ENCODE results near the gene CRACR2B.

CRACR2B gene

DNA sequence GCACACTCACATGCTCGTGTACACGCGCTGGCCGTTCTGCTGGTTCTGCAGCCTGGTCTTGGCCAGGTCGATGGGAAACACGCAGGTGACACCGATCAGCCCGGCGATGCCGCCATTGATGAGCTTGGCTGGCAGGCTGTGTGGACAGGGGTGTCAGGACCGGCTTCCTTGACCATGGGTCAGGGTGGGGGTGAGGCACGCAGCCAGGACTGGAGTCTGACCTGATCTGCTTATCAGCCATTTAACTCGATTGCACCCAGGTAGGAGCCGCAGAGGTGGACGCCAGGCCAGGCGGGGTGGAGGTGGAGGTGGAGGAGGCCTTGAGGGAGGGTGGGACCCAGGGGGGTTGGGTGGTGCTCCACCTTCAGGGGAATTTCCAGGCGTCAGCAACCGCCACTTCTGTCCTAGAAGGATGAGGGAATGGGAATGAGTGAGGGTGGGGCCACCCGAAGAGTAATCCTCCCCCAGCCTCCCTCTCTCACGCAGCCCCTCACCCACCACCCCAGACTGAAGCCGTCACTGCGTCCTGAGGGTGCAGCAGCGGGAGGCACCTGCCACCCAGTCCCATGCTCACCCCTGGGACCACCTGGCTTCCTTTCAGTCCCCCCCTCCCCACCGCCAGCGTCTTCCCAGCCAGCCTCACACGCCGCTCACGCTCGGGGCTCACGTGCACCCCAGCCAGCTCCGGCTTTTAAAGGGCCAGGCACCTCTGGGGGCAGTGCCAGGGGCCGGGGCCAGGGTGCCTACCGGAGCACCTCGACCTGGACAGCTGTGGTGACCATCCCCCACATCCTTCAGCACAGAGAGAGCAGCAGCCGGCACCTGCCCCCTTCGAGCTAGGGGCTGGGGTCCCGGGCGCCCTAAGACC lies 32.7 kb upstream of the CRACR2B start:
- DNase-seq = no peak

DNA sequence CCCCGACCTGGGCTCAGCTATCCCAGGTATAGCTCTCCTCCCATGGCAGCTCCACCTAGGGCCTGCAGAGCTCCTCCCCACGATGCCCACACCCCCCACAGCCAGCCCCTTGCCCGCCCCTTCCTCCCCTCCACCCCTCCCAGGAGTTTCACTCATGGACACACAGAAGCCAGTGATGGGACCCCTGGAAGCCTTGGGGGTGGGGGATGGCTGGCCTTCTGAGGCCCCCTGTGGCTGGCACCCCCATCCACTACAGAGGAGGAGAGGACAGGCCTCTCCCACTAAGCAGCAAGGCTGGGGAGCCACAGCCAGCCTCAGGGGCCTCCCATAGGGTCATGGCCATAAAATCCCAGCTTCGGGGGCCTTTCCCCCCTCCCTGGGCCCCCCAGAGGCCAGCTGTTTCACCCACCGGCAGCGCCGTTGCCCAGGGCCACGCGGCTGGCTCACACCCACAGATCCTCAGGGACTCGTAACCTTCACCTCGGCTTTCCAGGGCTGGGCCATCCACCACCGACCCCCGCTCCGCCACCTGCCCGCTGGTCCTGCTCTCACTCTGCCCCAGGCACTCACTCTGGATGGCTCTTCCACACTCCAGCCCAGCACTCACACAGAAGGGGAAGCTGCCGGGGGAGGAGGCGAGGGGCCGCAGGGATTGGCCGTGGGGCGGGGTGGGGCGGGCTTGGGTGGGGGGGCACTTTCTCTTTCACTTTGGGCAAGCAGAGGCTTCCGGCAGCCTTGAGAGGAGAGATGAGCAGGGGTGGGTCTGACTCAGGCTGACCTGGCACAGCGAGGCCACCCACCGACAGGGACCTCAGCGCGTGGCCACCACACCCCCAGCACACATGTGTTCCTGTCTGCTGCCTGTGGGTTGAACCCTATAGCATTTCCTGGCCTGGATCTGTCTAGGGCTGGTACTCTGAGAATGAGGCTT lies 31.8 kb upstream of the CRACR2B start:
- no peak for DNase-seq

DNA sequence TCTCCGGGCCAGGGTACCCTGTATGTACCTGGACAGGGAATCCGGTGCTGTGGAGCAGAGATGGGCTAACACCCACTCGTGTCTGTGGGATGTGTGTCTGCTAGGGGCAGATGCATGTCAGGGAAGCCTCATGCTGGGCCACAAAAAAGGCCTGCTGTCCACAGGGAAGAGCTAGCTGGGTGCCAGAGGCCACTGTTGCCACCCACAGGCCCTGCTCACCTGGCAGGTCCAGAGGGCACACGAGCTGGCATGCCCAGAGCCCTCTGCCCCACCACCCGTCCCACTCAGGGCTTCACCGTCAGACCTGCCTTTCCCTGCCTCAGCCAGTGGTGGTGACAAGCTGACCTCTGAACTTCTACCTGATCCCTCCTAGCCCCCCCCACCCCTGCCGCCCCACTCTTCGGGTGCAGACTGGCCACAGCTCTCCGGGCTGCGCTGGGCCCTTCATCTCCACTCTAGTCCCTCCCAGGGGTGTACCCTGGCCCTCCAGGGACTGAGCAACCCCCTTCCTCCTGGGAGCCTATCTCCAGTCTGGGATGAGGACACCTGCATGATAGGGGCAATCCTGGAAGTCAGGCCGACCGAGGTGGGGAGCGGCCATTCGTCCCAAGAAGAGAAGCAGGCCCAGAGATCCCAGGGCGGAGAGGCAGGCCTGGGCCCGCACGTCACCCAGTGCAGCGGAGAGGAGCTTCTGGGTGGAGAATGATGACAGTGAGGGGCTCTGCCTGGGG lies 31.0 kb upstream of the CRACR2B start:
- no peak for DNase-seq

GRCh38 chr11:797296-798092 lies 30.2 kb upstream of the CRACR2B start:
- DNase-seq = peak; percentile 69

DNA sequence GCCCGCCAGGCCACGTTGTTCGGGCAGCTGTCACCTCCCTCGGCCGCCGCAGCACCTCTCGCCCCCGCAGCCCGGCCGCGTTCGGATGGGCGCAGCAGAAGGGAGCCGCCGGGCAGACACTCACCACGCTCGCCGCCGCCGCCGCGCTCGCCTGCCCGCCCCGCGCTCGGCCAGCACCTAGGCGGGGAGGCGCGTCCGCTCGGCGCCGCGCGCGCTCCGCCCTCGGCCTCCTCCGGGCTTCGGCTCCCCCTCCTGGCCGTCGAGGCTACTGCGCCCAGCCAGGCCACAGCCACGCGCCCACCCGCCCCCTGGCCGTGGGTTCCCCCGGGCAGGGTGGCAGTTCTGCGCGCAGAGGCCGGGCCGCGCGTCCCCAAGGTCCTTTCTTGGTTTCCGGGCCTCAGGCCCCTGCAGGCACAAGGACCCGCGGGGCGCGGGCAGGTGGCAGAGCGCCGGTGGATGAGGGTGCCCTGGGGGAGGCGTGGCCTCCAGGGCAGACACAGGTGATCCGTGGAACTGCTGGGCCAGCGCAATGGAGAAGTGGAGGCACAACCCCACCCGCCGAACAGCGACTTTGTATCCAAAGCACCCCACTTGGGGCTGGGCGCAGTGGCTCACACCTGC lies 29.5 kb upstream of the CRACR2B start, which contains the start of gene SLC25A22:
Gene SLC25A22, minus strand, starts transcription at position 189 of the 621 bp plus-strand sequence. CDS start 3,275 bp downstream, outside the sequence.
- peak; percentile 51 for DNase-seq

DNA sequence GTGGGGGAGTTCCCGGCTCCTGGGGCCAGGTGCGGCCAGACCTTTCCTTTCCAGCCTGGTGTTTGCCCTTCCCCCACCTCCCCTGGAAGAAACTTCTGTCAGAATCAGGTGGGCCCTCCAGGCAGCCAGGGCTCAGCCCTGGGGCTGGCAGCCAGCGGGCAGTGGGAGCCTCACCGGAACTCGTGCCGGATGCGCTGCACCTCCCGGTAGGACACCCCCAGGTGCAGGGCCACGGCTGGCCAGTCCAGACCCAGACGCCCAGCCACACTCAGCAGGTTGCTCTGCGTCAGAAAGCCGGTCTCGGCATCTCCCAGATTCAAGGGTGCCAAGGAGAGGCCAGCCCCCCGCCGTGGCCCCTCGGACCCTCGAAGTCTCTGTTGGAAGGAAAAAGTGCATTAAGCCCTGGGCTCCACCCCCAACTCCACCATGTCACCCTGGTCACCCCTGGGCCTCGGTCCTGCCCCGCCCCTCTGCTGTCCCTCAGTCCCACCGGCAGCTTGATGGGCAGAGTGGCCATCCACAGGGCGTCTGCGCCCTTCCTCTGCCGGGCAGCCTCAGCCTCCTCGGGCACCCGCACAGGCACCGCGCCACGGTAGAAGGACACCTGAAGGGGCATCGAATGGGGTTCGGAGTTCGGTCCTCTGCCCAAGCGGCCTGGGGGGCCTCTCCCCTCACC lies 27.9 kb upstream of the CRACR2B start:
- DNase-seq = no peak

GRCh38 chr11:800473-800872 lies 27.2 kb upstream of the CRACR2B start:
- no peak for DNase-seq

- DNase-seq = no peak
Measured at GRCh38 chr11:801097-801780, 26.5 kb upstream of the CRACR2B start.

GRCh38 chr11:802018-802617 lies 25.6 kb upstream of the CRACR2B start:
- DNase-seq = no peak

GRCh38 chr11:802693-803466 lies 24.8 kb upstream of the CRACR2B start:
- DNase-seq = no peak

DNA sequence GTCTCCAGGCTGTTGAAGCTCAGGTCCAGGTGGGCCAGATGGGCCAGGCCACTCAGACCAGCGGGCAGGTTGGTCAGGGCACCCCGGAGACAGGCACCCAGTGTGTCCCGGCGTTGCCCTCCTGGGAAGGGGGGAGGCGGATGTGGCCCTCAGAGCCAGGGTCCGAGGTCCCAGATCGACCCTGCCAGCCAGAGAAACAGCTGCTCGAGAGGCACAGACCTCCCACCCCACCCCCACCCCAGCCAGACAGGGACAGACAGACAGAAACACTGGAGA lies 24.3 kb upstream of the CRACR2B start:
- DNase-seq = no peak

DNA sequence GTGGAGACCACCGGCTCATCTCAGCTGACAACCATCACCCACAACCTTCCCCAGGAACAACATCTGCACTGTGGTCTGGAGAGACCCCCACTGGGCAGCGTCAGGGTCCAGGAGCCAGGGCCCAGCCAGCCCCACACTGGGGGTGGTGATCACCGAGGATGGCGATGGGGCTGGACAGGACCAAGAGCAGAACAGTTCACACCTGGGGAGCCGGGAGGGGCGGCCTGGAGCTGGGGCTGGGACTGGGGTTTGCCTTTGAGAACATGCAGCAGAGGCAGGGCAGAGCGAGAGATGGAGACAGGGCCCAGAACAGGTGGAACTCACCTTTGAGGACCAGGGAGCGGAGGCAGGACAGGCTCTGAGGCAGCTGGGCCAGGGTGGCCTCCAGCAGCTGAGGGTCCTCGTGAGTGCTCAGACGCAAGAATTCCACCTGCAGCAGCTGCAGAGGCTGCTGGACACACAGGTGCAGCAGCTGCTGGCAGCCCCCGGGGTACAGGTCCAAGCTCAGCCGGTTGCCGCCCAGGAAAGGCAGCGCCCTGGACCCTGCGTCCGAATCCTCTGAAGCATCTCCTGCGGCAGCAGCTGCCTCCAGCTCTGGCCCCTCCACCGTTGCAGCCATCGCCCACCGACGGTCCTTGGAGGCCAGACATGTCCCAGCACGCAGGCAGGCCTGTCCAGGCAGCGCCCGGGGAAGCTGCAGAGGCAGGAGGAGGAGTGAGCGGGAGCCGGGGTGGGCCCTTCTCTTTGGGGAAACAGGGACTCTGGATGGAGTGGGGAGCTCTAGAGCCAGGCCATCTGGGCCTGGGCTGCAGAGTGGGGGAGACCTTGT lies 23.7 kb upstream of the CRACR2B start:
- DNase-seq = no peak

DNA sequence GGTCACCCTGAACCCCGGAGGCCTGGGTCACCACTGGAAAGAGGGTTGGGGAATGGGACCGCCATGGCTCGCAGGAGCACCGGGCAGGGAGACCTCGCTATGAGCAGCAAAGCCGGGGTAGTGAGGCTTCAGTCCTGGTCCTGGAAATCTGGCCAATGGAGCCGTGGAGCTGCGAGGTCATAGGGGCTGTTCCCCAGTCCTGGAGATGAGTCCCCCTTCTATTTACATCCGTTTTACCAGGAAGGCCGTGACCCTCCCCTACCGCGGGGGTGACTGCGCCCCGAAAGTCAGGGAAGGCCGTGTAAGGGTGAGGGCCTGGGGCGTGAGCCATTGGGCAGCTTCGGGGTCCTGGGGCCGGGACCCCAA lies 23.1 kb upstream of the CRACR2B start:
- no peak for DNase-seq

DNA sequence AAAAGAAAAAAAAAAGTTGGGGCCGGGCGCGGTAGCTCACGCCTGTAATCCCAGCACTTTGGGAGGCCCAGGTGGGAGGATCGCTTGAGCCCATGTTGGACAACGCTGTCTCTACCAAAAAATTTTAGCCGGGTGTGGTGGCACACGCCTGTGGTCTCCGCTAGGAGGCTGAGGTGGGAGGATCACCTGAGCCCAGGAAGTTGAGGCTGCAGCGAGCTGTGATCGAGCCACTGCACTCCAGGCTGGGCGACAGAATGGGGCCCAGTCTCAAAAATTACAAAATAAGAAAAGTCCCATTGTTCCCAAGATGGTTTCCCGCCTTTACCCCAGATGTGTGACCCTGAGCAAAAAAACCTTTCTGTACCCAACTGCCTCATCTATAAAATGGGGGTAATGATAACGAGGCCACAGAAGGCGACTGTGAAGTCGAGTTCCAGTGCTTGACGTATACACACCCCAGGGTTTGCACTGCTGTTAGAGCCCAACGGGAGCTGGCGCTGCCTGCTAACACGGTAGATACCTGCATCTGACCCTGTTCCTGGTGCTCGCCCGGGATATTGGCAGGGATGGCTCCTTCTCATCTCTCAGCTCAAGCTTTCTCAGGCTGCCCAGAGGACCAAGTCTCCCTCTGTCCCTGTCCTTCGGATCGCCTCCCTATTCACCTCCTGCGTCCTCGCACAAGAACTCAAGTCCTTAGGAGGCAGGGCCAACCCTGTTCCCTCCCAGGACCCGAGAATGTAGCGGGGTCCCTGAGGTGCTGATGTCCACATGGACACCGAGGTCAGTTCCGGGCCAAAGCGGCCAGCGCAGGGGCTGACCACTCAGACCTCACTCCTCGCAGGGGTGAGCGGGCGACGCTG lies 19.1 kb upstream of the CRACR2B start:
- DNase-seq = no peak

- DNase-seq = peak; percentile 94
Measured at GRCh38 chr11:809287-810039, 18.3 kb upstream of the CRACR2B start, which contains the start of gene RPLP2. Gene RPLP2 (plus strand): TSS chr11:809967. CDS start chr11:810235, 268 bp downstream.

- no peak for DNase-seq
Measured at GRCh38 chr11:810040-810567, 17.6 kb upstream of the CRACR2B start.

Measured in NCI-H446 treated with DMSO at 0.1 percent for 48 hours (cell line).